GM12865 (cell line): Measurements from ENCODE around the gene SLC22A23.

ENCODE experiments used
- DNase-seq: peaks from one replicate; pipeline ENCODE4 v3.0.0; 2010; ENCODE audit warnings: low read depth
- H3K4me3 ChIP-seq: 2 replicates; pipeline ENCODE4 v1.5.1; 2011; ENCODE audit warnings: mild to moderate bottlenecking, low read depth, low read length, control low read depth
- CTCF ChIP-seq: IDR thresholded peaks from 2 replicates; pipeline ENCODE4 v1.5.1; 2011; ENCODE audit warnings: low read length, control low read depth, low read depth, inconsistent platforms; ENCODE audit not compliant: insufficient read depth; ENCODE audit errors: missing control alignments

Gene SLC22A23

GRCh38 chr6:3237761-3238662 lies 218.8 kb downstream of the SLC22A23 start:
- no peak for TF ChIP-seq CTCF
- no peak overlapping the region for H3K4me3 ChIP-seq
- DNase-seq = peak; percentile 46

- peak; percentile 39 for DNase-seq
- TF ChIP-seq CTCF = no peak
- no peak overlapping the region for H3K4me3 ChIP-seq
These were observed 220.8 kb downstream of the SLC22A23 start for GRCh38 chr6:3236005-3236404.

- TF ChIP-seq CTCF = no peak
- DNase-seq = peak; percentile 58
- no peak overlapping the region for H3K4me3 ChIP-seq
These were observed 221.4 kb downstream of the SLC22A23 start for GRCh38 chr6:3235486-3235885.

GRCh38 chr6:3233904-3234303 lies 222.9 kb downstream of the SLC22A23 start:
- no peak for TF ChIP-seq CTCF
- no peak overlapping the region for H3K4me3 ChIP-seq
- DNase-seq = no peak

GRCh38 chr6:3233321-3233720 lies 223.5 kb downstream of the SLC22A23 start:
- TF ChIP-seq CTCF = no peak

GRCh38 chr6:3232017-3232945 lies 224.6 kb downstream of the SLC22A23 start:
- DNase-seq = no peak
- no peak for TF ChIP-seq CTCF
- H3K4me3 ChIP-seq = no peak overlapping the region

More at GRCh38 chr6:3233321-3233720, 223.5 kb downstream of the SLC22A23 start:
- no peak for DNase-seq
- no peak overlapping the region for H3K4me3 ChIP-seq
